Activated CD4-positive, alpha-beta T cell treated with anti-CD3 and anti-CD28 coated beads, Interleukin-2, amount 50 U/mL, for 48 hours (primary cell): ENCODE data around the gene ZNF227.
"Not testable (repeated sequence)": the region's sequence is repeated elsewhere in the genome, so short reads cannot be mapped to it uniquely, and the experiment has no call there.

Experiments used
- DNase-seq, 2 experiments: peaks; one replicate each; pipeline ENCODE4 v3.0.0-alpha.2; 2020

ZNF227 gene

DNA sequence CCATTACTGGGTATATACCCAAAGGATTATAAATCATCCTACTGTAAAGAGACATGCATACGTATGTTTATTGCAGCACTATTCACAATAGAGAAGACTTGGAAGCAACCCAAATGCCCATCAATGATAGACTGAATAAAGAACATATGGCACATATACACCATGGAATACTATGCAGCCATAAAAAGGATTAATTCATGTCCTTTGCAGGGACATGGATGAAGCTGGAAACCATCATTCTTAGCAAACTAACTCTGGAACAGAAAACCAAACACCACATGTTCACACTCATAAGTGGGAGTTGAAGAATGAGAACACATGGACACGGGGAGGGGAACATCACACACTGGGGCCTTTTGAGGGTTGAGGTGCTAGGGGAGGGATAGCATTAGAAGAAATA lies 41.1 kb downstream of the ZNF227 start:
- not testable (repeated sequence) for DNase-seq

DNA sequence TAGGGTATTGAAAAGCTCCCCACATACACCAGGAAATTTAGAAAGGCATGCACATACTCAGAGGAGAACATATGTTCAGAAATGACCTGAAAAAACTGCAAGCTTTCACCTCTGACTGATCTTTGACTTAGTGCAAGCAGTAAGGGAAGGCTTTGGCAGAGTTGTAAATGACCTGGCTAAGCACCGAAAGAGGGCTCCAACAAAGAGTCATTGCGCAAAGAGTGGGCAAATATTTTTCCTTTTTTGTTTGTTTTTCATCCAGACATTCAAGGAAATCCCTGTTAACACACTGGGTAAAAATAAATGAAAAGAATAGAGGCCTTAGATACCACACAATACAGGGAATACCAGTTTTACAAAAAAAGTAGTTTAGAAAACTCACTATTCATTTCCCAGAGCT lies 42.2 kb downstream of the ZNF227 start:
- no peak for DNase-seq

DNA sequence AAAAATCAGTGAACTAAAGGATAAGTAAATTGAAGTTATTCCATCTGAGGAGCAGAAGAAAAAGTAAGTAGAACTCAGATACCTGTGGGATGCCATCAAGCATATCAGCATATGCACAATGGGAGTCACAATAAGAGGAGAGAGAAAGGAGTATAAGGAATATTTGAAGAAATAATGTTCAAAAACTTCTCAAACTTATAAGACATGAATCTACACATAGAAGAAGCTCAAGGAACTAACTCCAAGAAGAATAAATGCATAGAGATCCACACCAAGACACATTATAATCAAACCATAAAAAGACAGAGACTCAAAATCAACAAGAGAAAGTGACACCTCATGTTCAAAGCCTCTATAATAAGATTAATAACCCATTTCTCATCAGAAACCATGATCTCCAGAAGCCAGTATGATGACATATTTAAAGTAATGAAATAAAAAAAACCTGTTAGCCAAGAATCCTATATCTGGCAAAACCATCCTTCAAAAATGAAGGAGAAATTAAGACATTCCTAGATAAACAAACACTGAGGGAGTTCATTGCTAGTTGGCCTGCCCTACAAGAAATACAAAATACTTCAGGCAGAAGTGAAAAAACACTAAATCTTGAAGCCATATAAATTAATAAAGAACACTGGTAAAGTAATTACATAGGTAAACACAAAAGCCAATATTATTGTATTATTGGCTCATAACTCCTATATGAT lies 43.5 kb downstream of the ZNF227 start:
- DNase-seq: no peak

DNA sequence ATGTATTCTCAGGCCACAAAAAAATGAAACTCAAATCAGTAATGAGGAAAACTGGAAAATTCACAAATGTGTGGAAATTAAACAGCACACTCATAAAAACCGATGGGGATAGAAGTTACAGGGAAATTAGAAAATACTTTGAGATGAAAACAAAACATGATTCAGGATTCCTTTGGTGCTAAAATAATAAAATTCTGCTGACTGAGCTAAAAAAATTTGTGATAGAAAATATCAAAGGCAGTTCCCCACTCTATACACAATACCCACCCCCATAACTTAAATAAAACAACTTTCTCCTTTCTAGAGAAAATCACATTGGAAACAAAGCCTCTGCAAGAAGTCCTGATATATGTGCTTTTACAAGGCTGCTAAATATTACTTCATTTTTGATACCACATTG lies 45.8 kb downstream of the ZNF227 start:
- DNase-seq: no peak

DNA sequence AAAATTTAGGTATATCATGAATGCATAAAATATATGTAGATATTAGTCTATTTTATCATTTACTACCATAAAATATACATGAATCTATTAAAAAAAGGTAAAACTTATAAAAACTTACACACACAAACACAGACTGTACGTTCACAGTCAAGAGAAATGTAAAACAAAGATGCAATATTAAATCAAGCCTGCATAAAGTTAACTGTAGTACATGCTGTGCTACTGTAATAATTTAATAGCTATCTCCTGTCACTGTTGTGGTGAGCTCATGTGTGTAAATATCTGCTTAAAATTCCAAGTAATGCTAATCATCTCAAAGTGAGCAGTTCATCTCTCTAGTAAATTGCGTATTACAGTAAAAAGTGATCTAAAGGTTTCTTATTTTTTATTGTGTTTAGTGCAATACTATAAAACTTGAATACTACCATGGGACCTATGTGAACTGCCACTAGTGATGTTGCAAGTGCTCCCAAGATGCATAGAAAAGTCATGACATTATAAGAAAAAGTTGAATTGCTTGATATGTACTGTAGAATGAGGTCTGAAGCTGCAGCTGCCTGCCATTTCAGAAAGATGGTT lies 46.6 kb downstream of the ZNF227 start:
- no peak for DNase-seq

DNA sequence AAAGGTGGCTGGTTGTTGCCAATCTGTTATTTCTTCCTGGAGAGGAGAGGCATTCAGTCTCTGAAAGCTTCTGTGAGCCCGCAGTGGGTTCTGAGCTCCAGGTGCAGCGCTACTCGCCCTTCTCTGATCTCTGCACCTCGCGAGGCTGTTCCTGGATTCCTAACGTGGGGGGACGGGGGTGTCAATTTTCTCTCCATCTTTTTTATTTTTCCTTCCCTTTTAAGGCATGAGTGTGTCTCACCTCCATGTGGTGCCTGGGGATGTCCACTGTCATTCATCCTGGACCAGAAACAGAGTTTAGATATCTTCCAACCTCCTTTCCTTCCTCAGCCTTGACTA lies 48.0 kb downstream of the ZNF227 start:
- no peak for DNase-seq

DNA sequence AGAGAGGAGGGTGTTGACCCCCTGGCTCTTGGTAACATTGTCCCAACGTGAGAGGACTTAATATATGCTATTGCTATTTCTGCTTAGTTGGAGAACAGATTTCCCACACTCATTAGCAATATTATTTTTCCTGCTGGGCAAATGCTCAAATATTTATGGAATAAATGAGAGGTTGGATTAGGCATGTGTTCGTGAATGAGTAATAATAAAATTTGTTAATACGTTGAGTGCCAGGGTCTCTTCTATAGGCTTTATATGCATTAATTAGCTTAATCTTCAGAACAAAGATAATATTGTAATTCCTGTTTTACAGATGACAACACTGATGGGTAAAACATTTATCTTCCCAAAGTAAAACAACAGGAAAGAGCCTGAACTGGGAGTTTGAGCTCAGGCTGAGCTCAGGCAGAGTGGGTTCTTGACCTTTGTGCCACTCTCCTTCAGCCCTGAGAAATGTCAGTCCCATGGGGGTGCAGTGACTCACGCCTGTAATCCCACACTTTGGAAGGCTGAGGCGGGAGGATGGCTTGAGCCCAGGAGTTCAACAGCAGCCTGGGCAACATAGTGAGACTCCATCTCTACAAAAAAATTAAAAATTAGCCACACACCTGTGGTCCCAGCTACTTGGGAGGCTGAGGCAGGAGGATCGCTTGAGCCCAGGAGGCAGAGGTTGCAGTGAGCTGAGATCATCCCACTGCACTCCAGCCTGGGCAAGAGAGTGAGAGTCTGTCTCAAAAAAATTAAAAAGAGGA lies 48.5 kb downstream of the ZNF227 start:
- no peak for DNase-seq

DNA sequence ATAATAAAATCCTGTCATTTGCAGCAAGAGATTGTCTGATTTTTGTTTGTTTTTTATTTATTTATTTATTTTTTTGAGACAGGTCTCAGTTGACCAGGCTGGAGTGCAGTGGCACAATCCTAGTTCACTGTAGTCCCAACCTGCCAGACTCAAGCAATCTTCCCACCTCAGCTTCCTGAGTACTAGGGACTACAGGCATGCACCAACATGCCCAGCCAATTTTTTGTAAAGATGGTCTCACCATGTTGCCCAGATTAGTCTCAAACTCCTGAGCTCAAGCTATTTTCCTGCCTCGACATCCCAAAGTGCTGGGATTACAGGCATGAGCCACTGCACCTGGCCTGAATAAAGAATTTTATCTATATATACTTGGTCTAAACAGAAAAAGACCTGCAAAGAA lies 65.0 kb downstream of the ZNF227 start:
- no peak for DNase-seq

DNA sequence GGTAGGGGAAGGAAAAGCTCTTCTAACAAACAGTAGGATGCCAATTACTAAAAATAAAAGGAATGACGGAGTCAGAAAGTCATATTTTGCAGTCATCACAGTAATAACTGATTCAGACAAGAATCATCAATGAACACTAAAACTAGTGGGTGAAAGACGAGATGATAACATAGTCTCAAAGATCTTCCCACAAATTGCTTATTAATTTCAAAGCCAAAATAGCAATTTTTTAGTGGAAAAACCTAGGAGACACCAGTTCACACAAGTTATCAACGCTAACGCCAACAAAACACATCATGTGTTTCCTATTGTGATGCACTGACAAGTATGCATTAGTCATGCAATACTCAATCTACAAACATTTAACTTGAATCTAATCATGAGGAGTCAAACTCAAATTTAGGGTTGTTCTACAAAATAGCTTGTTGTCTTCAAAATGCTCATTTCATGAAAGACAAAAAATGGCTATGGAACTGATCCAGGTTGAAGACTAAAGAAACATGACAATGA lies 65.9 kb downstream of the ZNF227 start:
- DNase-seq: no peak

DNA sequence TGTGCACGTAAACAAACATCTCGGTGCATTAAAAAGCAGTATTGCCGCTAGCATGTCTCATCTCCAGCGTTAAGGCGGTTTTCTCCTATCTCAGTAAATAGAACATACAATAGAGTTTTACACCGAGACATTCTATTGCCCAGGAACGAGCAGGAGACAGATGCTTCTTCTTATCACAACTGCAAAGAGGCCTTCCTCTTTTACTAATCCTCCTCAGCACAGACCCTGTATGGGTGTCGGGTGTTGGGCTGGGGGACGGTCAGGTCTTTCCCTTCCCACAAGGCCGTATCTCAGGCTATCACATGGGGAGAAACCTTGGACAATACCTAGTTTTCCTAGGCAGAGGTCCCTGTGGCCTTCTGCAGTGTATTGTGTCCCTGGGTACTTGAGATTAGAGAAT lies 68.6 kb downstream of the ZNF227 start:
- DNase-seq: no peak

DNA sequence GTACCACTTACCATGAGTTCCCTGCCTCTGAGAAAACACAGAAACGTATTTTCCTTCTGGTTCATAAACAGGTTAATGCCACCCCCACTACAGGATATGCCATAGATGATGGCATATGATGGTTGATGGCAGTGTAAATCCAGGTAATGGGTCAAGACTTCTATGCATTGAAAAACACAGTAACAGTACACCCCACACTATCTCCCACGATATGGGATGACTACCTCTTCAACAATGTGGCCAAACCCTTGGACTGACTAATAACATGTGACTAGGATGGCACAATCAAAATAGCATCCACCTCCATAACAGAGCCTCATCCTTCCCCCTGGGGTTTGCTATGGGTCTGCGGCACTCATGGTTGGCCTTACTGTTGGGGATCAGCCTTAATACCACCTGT lies 70.5 kb downstream of the ZNF227 start:
- no peak for DNase-seq

DNA sequence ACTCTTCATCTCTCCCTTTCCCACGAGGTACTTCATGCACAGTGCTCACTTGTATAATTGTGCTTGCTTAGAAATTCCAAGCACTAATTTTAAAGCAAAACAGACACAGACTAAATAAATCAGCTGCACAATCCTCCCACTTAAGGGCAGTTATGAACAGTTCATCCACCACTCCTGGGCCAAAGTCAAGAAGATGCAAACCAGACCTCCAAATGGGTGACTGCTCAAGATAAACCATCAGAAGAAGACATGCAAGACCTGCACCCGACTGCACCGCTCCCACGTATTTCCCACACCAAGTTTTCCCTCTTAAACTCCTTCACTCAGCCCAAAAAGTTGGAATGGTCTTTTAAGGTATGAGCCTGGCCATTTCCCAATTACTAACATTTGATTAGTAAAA lies 72.6 kb downstream of the ZNF227 start:
- no peak for DNase-seq
